LNCaP clone FGC (cell line): ENCODE data around the gene ZSWIM9.
A peak's percentile ranks its signal among the peaks of the same experiment; 100 is the strongest.

Source experiments
- DNase-seq: peaks from one replicate; pipeline ENCODE4 v3.0.0-alpha.2; 2011; ENCODE audit warnings: low read depth
- H3K4me3 ChIP-seq: 2 replicates; pipeline ENCODE4 v1.5.1; 2011; ENCODE audit warnings: mild to moderate bottlenecking, low read depth, low read length, control low read depth
- TF ChIP-seq, protein P1 (sequence below): IDR thresholded peaks from 2 replicates; pipeline ENCODE4 v1.5.1; 2012; ENCODE audit warnings: mild to moderate bottlenecking; ENCODE audit not compliant: control insufficient read depth, insufficient read depth; ENCODE audit errors: extremely low read depth

ZSWIM9 gene

DNA sequence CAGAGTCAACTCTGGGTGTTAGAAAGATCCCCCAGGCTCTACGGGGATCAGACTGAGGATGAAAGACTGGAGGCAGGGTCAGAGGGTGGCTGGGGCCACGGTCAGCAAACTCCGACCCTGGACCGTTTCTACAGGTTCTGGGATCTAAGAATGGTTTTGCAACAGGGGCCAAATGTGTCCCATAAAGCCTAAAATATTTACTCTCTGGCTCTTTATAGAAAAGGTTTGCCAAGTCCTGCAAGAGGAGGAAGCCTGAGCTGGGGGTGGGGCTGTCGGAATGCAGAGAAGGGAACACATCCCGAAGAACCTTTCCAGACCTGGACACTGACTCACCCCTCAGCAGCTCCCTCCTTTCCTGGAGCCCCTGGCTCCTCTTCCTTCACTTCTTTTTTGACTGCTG lies 21.1 kb upstream of the ZSWIM9 start:
- peak; percentile 48 for DNase-seq
- TF ChIP-seq, protein P1, sequence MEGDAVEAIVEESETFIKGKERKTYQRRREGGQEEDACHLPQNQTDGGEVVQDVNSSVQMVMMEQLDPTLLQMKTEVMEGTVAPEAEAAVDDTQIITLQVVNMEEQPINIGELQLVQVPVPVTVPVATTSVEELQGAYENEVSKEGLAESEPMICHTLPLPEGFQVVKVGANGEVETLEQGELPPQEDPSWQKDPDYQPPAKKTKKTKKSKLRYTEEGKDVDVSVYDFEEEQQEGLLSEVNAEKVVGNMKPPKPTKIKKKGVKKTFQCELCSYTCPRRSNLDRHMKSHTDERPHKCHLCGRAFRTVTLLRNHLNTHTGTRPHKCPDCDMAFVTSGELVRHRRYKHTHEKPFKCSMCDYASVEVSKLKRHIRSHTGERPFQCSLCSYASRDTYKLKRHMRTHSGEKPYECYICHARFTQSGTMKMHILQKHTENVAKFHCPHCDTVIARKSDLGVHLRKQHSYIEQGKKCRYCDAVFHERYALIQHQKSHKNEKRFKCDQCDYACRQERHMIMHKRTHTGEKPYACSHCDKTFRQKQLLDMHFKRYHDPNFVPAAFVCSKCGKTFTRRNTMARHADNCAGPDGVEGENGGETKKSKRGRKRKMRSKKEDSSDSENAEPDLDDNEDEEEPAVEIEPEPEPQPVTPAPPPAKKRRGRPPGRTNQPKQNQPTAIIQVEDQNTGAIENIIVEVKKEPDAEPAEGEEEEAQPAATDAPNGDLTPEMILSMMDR: no peak

DNA sequence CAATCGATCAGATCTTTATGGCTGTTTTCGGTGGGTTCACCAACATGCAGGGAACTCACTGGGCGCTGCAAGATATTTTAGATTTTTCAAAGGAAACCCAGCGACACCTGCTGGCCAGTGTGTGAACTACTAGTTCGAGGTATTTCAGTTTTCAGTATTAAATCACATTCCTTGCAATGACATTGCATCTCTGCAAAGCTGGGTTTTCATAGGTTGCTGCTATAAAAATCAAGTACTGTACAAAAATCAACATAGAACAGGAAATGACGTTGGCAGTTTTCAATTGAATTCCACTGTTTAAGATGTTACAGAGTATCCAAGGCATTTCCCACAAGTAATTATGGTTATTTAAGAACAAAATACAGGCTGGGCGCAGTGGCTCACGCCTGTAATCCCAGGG lies 17.9 kb upstream of the ZSWIM9 start:
- no peak overlapping the region for H3K4me3 ChIP-seq
- DNase-seq: no peak
- TF ChIP-seq, protein P1: peak; percentile 49

More for the DNA sequence above, 21.1 kb upstream of the ZSWIM9 start:
- H3K4me3 ChIP-seq: no peak overlapping the region

DNA sequence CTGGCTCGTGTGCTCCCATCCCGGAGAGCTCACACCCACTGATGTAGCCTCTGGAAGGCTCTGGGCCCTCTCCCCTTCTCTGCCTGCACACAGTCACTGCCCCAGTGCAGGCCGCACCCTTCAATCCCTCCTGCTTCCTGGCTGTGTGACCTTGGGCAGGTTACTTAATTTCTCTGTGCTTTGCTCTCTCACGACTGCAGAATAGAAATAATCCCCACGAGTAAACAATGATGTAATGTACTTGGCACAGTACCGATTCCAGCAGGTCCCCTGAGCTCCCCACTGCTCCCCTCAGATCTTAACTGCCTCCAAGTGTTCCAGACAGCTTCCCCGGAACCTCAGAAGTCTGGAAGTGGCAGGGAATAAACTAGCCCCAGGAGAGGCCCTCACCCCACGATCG lies 16.5 kb upstream of the ZSWIM9 start:
- no peak for DNase-seq
- TF ChIP-seq, protein P1: no peak
- no peak overlapping the region for H3K4me3 ChIP-seq

DNA sequence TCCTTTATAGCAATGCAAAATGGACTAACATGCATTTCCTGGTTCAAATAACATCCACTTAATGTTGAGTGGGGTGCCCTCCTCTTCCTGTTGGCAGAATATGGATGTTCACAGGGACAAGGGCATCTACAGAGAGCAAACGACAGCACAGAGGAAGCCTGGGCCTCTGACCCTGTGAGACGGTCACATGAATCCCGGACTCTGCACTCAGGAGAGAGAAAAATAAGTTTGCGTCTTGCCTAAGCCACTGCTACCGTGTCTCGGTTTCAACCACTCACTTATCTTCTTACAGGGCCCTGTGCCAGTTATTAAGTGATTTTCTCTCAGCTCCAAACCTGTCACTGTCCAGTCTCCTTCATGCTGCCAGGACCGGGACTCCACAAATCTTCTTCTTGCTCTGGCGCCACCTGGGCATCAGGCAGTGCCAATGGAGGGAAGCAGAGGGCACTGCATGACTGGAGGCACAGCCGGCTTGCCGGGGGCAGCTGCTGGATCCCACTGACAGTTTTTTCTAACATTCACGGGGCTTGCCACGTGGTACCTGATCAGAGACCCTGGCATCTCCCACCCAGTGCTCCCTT lies 12.2 kb upstream of the ZSWIM9 start:
- H3K4me3 ChIP-seq: no peak overlapping the region
- no peak for DNase-seq
- TF ChIP-seq, protein P1: peak; percentile 16; the same call in 1 of the 2 replicates

DNA sequence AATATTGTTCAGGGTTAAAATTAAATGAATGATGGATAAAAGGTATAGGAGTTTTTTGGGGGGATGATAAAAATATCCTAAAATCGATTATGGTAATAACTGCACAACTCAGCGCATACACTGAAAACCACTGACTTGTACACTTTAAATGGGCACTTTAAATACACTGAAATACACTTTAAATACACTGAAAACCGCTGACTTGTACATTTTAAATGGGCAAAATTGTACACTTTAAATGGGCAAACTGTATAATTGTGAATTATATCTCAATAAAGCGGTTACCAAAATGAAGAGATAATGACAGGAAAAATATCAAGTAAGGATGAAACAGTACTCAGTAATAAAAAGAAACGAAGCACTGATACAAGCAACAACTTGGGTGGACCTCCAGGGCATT lies 1.8 kb upstream of the ZSWIM9 start:
- no peak overlapping the region for H3K4me3 ChIP-seq
- TF ChIP-seq, protein P1: no peak
- DNase-seq: no peak

DNA sequence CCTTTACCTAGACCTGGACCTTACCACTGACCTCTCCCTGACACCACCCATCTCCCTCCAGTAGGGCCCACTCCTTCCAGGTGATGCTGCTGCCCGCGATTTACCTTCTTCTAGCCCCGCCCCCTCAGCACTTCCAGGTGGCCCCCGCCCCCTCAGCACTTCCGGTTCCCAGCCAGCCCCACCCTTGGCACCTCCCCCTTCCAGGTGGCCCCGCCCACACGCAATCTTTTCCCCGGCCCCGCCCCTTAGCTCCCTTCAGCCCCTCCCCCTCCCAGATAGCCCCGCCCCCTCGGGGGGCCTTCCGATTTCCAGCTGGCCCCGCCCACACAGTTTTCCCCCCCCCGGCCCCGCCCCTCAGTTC lies 922 bp upstream of the ZSWIM9 start:
- DNase-seq: no peak
- peak overlapping the region; percentile 65 for H3K4me3 ChIP-seq
- TF ChIP-seq, protein P1: no peak

DNA sequence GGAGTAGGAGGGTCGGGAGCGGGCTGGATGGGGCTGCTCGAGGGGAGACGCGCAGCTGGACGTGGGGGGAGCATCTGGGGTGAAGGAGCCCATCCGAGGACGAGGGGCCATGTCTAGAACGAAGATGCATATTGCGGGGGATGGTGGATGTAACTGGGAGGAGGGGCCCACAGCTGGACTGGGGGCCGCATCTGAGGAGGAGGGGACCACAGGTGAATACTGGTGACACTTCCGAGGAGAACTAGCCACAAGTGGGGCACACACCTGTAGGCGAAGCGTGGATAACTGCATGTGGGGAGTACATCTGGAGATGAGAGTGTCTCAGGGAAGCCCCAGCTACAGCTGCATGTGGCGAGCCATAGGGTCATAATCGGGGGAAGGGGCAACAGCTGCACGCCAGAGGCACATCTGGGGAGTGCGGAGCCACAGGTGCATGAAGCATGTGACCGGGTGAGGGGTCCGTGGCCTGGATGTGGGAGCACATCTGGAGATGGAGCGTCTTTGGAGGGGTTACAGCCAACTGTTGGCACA lies 402 bp downstream of the ZSWIM9 start:
- TF ChIP-seq, protein P1: no peak
- peak overlapping the region; percentile 65 for H3K4me3 ChIP-seq
- DNase-seq: no peak
